Cortex of kidney (tissue), 1 donor: ENCODE data around the gene FBXL19.

Source experiments
- DNase-seq: peaks from one replicate; lab custom pipeline; 2025; lab: John Stamatoyannopoulos, UW

Gene FBXL19

GRCh38 chr16:30894540-30895368 is 28.6 kb upstream of the FBXL19 start:
- DNase-seq, result no peak

- no peak for DNase-seq
Observed at GRCh38 chr16:30895627-30896260, 27.6 kb upstream of the FBXL19 start.

GRCh38 chr16:30896261-30896888 is 27.0 kb upstream of the FBXL19 start, which contains the start of gene CTF1:
Gene CTF1 (plus strand): TSS chr16:30896614. CDS start chr16:30896644, 30 bp downstream.
- DNase-seq, result peak; percentile 34

GRCh38 chr16:30896889-30897733 is 26.3 kb upstream of the FBXL19 start:
- peak; percentile 51 for DNase-seq

- no peak for DNase-seq
Observed at GRCh38 chr16:30899794-30900193, 23.6 kb upstream of the FBXL19 start.

- no peak for DNase-seq
Observed at GRCh38 chr16:30900588-30900987, 22.8 kb upstream of the FBXL19 start.

GRCh38 chr16:30901201-30902028 is 22.0 kb upstream of the FBXL19 start:
- DNase-seq, result no peak

- DNase-seq, result no peak
Observed at GRCh38 chr16:30902029-30902972, 21.1 kb upstream of the FBXL19 start.

GRCh38 chr16:30903002-30903401 is 20.4 kb upstream of the FBXL19 start:
- no peak for DNase-seq

- no peak for DNase-seq
Observed at GRCh38 chr16:30903596-30903995, 19.8 kb upstream of the FBXL19 start.

GRCh38 chr16:30904114-30904780 is 19.1 kb upstream of the FBXL19 start:
- no peak for DNase-seq

GRCh38 chr16:30907064-30907463 is 16.3 kb upstream of the FBXL19 start:
- no peak for DNase-seq

- no peak for DNase-seq
Observed at GRCh38 chr16:30910427-30911029, 12.8 kb upstream of the FBXL19 start.

GRCh38 chr16:30912794-30913412 is 10.5 kb upstream of the FBXL19 start:
- no peak for DNase-seq

- DNase-seq, result no peak
Observed at GRCh38 chr16:30914830-30915229, 8.5 kb upstream of the FBXL19 start.

- no peak for DNase-seq
Observed at GRCh38 chr16:30918614-30919013, 4.8 kb upstream of the FBXL19 start.

- DNase-seq, result no peak
Observed at GRCh38 chr16:30920891-30921290, 2.5 kb upstream of the FBXL19 start.

- no peak for DNase-seq
Observed at GRCh38 chr16:30921459-30921747, 2.0 kb upstream of the FBXL19 start.
